Measurements from ENCODE around the gene VSIG1. TPM values are rescaled to one million over a fixed set of nuclear protein-coding genes. Genes with fewer than 3 reads are reported as not detected.

Gene VSIG1
- not detected for polyA plus RNA-seq (2012; ENCODE audit: low read depth, missing spikeins)

DNA sequence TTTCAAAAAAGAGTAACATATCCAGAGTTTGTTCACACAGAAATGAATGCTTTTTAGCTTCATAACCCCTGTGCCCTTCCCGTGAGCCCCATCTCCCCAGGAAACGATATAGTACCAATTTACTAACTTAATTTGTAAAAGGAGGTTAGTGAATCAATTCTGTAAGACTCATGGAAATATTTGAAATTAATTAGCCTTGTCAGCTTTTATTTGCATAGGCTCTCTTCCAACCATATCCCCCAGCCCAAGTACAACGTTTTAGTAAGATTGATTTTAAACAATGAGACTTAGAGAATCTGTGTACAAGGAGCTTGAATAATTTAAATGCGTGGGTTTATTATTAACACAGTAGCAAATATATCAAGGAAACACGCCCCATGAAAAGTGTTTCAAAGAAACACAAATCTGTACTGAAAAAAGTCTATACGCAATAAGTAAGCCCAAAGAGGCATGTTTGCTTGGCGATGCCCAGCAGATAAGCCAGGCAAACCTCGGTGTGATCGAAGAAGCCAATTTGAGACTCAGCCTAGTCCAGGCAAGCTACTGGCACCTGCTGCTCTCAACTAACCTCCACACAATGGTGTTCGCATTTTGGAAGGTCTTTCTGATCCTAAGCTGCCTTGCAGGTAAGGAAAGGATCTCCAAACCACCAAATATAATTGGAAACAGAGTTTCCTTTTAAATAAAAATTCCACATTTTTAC, at the start of gene VSIG1:
TSS of gene VSIG1 (plus strand) at position 512 of the 703 bp plus-strand sequence. CDS start at position 578, 66 bp downstream.
- TF ChIP-seq PAX5 (IDR thresholded peaks at IDR 0.05; ENCODE audit: insufficient read depth, low read length, severe bottlenecking) (no peak), POLR2A (IDR thresholded peaks at IDR 0.05; ENCODE audit: low read depth, low read length) (no peak)
- DNase-seq (ENCODE audit: insufficient read length, low spot score) (no peak), FAIRE-seq (no peak)

DNA sequence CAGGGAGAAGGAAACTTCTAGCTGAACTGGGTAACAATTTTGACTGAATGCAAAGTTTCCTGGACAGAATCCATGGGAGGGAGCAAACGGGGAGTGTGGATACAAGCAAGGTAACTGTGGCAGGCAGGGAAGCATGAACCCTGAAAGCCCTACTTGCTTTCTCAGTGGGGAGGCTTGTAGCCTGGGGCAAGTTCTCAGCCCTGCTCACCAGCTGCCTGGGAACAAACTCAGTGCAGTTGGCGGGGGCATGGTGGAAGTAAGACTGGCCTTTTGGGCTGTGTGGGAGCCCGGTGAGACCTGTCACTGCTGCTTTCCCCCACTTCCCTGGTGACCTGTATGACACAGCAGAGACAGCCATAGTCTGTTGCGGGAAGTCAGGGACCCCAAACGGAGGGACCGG, 48.7 kb upstream of the VSIG1 start:
- FAIRE-seq (no peak), DNase-seq (ENCODE audit: insufficient read length, low spot score) (no peak)
- TF ChIP-seq PAX5 (IDR thresholded peaks at IDR 0.05; ENCODE audit: insufficient read depth, low read length, severe bottlenecking) (no peak), TAF1 (IDR thresholded peaks at IDR 0.05; ENCODE audit: low read depth, low read length) (no peak), POLR2AphosphoS5 (IDR thresholded peaks at IDR 0.05; ENCODE audit: low read depth, low read length) (no peak), POU2F2 (IDR thresholded peaks at IDR 0.05; ENCODE audit: low read depth, low read length) (no peak), SPI1 (IDR thresholded peaks at IDR 0.05; ENCODE audit: low read depth, low read length) (no peak), POLR2A (IDR thresholded peaks at IDR 0.05; ENCODE audit: low read depth, low read length) (no peak)

DNA sequence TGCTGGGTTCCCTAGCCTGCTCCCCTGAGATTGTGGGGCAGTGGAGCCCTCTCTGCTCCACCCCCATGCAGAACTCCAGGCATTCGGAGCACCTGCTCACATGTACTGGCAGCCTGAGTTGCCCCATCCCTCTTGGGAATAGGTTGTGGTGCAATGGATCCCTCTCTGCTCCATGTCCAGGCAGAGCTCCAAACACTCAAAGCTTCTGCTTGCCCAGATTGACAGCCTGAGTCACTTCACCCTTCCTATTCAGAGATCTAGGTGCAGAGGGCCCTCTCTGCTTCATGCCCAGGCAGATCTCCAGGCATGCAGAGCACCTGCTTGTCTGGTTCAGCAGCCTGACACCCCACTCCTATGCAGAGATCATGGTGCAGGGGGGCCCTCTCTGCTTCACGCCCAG, 44.1 kb upstream of the VSIG1 start:
- FAIRE-seq (no peak), DNase-seq (ENCODE audit: insufficient read length, low spot score) (no peak)
- no peak for TF ChIP-seq POU2F2 (IDR thresholded peaks at IDR 0.05; ENCODE audit: low read depth, low read length)
- no peak for TF ChIP-seq TAF1 (IDR thresholded peaks at IDR 0.05; ENCODE audit: low read depth, low read length)
- TF ChIP-seq PAX5 (IDR thresholded peaks at IDR 0.05; ENCODE audit: insufficient read depth, low read length, severe bottlenecking): no peak
- no peak for TF ChIP-seq SPI1 (IDR thresholded peaks at IDR 0.05; ENCODE audit: low read depth, low read length)
- TF ChIP-seq POLR2AphosphoS5 (IDR thresholded peaks at IDR 0.05; ENCODE audit: low read depth, low read length): no peak
- TF ChIP-seq POLR2A (IDR thresholded peaks at IDR 0.05; ENCODE audit: low read depth, low read length): no peak

DNA sequence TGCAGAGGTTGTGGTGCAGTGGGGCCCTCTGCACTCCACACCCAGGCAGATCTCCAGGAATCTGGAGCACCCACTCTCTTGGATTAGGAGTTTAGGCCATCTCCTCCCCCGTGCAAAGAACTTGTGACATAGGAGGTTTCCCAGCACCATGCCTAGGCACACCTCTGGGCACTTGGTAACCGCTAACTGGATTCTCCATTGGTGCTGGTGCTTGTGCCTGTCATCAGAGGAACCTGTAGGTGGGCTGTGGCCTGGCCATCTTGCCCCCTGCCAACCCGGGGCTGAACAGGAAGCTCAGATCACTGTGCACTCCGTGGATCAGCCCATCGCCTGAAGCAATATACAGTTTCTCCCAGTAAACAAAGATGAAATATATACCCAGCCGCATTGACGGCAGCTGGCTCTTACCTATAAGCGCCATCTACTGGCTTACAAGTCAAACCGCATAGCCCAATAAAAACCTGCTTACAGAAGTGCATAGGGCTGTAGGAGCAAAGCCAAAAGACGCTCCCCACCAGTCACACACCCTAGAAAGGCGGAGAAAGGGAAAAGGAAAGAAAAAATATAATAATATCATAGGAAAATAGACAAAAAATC, 43.5 kb upstream of the VSIG1 start:
- no peak for DNase-seq (ENCODE audit: insufficient read length, low spot score)
- peak; percentile 63 for FAIRE-seq
- TF ChIP-seq TAF1 (IDR thresholded peaks at IDR 0.05; ENCODE audit: low read depth, low read length): no peak
- no peak for TF ChIP-seq SPI1 (IDR thresholded peaks at IDR 0.05; ENCODE audit: low read depth, low read length)
- no peak for TF ChIP-seq POU2F2 (IDR thresholded peaks at IDR 0.05; ENCODE audit: low read depth, low read length)
- TF ChIP-seq POLR2AphosphoS5 (IDR thresholded peaks at IDR 0.05; ENCODE audit: low read depth, low read length): no peak
- no peak for TF ChIP-seq POLR2A (IDR thresholded peaks at IDR 0.05; ENCODE audit: low read depth, low read length)
- no peak for TF ChIP-seq PAX5 (IDR thresholded peaks at IDR 0.05; ENCODE audit: insufficient read depth, low read length, severe bottlenecking)

DNA sequence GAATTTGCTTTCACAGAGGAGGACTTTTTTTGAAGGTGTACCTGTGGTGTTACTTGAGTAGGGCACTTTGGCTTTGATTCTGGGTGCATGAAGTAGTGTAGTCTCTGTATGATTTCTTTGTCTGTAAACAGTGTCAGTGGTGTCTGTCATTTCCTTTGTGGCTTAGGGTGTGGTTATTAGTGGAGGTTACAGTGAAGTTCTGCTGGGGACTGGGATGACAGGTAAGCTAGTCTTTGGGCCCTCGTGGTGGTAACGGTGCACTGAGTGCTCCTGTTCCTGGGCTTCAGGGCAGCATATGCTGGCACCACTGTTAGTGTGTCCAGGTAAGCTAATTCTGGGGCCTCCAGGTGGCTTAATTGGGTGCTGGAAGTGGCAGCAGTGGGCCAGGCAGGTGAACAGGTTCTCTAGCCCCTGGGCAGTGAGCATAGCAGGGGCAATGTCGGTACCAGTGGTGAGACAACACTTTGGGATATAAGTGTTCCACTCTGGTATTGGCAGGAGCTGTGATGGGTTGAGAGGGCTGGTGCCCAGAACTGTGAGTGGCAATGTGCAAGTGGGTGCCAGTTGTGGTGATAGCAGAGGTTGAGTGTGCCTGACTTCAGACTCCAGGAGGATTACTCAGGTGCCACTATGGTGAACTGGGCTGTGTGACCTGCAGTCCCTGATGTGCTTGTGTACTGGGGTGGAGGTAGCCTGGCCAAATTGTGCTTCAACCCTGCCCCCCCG, 26.0 kb upstream of the VSIG1 start:
- DNase-seq (ENCODE audit: insufficient read length, low spot score): no peak
- peak; percentile 9 for FAIRE-seq
- TF ChIP-seq POU2F2 (IDR thresholded peaks at IDR 0.05; ENCODE audit: low read depth, low read length) (no peak), PAX5 (IDR thresholded peaks at IDR 0.05; ENCODE audit: insufficient read depth, low read length, severe bottlenecking) (no peak), TAF1 (IDR thresholded peaks at IDR 0.05; ENCODE audit: low read depth, low read length) (no peak)

DNA sequence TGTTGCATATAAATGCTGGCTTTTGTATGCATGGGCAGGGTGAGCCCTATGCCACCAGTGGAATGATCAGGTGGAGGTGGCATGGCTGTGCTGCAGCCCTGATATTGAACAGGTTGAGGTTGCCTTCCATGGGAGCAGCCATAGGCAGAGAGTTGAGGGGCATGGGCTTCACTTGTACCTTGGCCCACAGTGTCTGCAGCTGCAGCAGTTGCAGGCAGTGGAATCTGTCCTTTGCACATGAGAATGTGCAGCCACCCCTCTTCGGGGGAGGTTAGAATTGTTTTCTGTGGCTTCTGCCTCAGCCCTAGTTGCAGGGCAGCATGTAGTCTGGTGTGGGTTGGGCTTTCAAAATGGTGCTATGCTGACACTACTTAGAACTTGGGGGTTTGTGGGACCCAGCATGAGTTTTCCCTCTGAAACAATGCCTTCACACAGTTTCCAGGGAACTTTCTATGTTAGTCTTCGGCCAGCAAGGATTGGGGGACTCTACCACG, 25.4 kb upstream of the VSIG1 start:
- no peak for TF ChIP-seq POLR2AphosphoS5 (IDR thresholded peaks at IDR 0.05; ENCODE audit: low read depth, low read length)
- TF ChIP-seq SPI1 (IDR thresholded peaks at IDR 0.05; ENCODE audit: low read depth, low read length): no peak
- no peak for TF ChIP-seq POLR2A (IDR thresholded peaks at IDR 0.05; ENCODE audit: low read depth, low read length)
- TF ChIP-seq POU2F2 (IDR thresholded peaks at IDR 0.05; ENCODE audit: low read depth, low read length): no peak
- no peak for TF ChIP-seq PAX5 (IDR thresholded peaks at IDR 0.05; ENCODE audit: insufficient read depth, low read length, severe bottlenecking)
- TF ChIP-seq TAF1 (IDR thresholded peaks at IDR 0.05; ENCODE audit: low read depth, low read length): no peak
- FAIRE-seq: no peak

DNA sequence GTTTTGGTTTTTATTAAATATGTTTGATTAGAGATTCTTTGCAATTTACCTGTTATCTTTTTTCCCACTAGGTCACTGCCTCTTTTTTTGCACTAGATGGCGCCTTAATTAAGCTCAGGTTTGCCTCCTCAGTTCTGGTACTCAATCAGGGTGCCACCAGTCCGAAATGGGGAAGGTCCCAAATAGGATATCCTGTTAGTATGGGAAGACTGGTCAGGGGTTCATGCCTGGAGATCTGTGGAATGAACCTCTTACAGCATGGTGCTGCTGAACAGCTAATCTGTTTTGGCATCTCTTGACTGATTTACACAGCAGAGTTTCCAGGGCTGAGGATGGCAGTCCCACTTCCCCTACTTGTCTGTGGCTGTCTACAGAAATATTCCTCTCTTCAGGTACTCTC, 24.2 kb upstream of the VSIG1 start:
- TF ChIP-seq SPI1 (IDR thresholded peaks at IDR 0.05; ENCODE audit: low read depth, low read length) (0 out of 2 replicates have a peak, but pooled peaks have one; percentile 9), POLR2AphosphoS5 (IDR thresholded peaks at IDR 0.05; ENCODE audit: low read depth, low read length) (no peak), POU2F2 (IDR thresholded peaks at IDR 0.05; ENCODE audit: low read depth, low read length) (no peak)
- DNase-seq (ENCODE audit: insufficient read length, low spot score): no peak
- FAIRE-seq: peak; percentile 80

More for the DNA sequence above, 25.4 kb upstream of the VSIG1 start:
- no peak for DNase-seq (ENCODE audit: insufficient read length, low spot score)

DNA sequence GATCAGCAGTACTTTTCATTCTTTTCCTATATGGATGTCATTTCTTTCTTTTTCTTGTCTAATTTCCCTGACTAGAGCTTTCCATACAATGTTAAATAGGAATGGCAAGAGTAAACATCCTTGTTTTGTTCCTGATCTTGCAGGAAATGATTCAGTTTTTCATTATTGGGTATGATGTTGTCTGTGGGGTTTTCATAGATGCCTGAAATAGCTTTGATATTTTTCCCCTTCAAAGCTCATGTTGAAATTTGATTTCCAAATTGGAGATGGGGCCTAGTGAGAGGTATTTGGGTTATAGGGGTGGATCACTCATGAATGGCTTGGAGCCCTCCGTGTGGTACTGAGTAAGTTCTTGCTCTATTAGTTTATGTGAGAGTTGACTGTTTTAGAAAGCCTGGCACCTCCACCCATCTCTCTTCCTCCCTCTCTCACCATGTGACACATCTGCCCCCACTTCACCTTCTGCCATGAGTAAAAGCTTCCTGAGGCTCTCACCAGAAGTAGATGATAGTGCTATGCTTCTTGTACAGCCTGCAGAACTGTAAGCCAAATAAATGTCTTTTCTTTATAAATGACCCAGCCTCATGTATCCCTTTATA, 22.3 kb upstream of the VSIG1 start:
- FAIRE-seq (no peak), DNase-seq (ENCODE audit: insufficient read length, low spot score) (no peak)
- TF ChIP-seq POLR2AphosphoS5 (IDR thresholded peaks at IDR 0.05; ENCODE audit: low read depth, low read length) (no peak), POLR2A (IDR thresholded peaks at IDR 0.05; ENCODE audit: low read depth, low read length) (no peak), TAF1 (IDR thresholded peaks at IDR 0.05; ENCODE audit: low read depth, low read length) (no peak), POU2F2 (IDR thresholded peaks at IDR 0.05; ENCODE audit: low read depth, low read length) (no peak), PAX5 (IDR thresholded peaks at IDR 0.05; ENCODE audit: insufficient read depth, low read length, severe bottlenecking) (no peak), SPI1 (IDR thresholded peaks at IDR 0.05; ENCODE audit: low read depth, low read length) (no peak)

DNA sequence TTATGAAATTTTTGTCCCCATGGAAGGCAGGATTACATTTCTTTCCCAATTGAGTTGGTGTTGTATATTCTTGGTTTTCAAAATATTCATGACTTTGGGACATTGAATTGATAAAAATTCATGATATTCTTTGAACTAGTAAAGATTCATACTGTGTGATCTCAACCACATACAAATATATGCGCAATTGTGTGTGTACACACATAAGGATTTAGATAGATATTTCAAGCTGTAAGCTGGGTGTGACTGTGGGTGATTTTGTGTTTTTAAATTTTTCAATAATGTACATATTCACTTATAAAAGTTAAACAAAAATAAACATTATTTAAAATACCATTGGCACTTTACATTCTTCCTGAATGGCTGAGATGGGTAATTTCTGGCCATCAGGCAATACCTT, 19.5 kb upstream of the VSIG1 start:
- TF ChIP-seq SPI1 (IDR thresholded peaks at IDR 0.05; ENCODE audit: low read depth, low read length): no peak
- TF ChIP-seq POU2F2 (IDR thresholded peaks at IDR 0.05; ENCODE audit: low read depth, low read length): no peak
- TF ChIP-seq TAF1 (IDR thresholded peaks at IDR 0.05; ENCODE audit: low read depth, low read length): no peak
- no peak for TF ChIP-seq POLR2AphosphoS5 (IDR thresholded peaks at IDR 0.05; ENCODE audit: low read depth, low read length)
- no peak for TF ChIP-seq PAX5 (IDR thresholded peaks at IDR 0.05; ENCODE audit: insufficient read depth, low read length, severe bottlenecking)
- TF ChIP-seq POLR2A (IDR thresholded peaks at IDR 0.05; ENCODE audit: low read depth, low read length): no peak
- DNase-seq (ENCODE audit: insufficient read length, low spot score): no peak
- FAIRE-seq: no peak

Measured in GM12891 (cell line).